HUES6 (cell line): ENCODE data around the gene PPARG.
"Not testable (repeated sequence)": the region's sequence is repeated elsewhere in the genome, so short reads cannot be mapped to it uniquely, and the experiment has no call there.

Experiments
- H3K27ac ChIP-seq: 2 replicates; pipeline ENCODE4 v1.7.0; 2013; ENCODE audit warnings: low read depth, mild to moderate bottlenecking, low read length, inconsistent platforms
- H3K27me3 ChIP-seq: 2 replicates; pipeline ENCODE4 v1.6.1; 2013; ENCODE audit warnings: low read length; ENCODE audit not compliant: control insufficient read depth, insufficient read depth
- H3K36me3 ChIP-seq: 2 replicates; pipeline ENCODE4 v1.6.1; 2013; ENCODE audit warnings: low read length; ENCODE audit not compliant: control insufficient read depth, insufficient read depth
- H3K4me1 ChIP-seq: 2 replicates; pipeline ENCODE4 v1.6.1; 2013; ENCODE audit warnings: low read length; ENCODE audit not compliant: control insufficient read depth, insufficient read depth
- H3K4me3 ChIP-seq: 2 replicates; pipeline ENCODE4 v1.5.1; 2013; ENCODE audit warnings: low read depth, low read length
- H3K9ac ChIP-seq: one replicate; pipeline ENCODE4 v1.6.1; 2013; ENCODE audit warnings: mild to moderate bottlenecking, low read length
- H3K9me3 ChIP-seq: 2 replicates; pipeline ENCODE4 v1.6.1; 2013; ENCODE audit warnings: low read depth, low read length; ENCODE audit not compliant: control insufficient read depth, insufficient read depth

Gene PPARG

DNA sequence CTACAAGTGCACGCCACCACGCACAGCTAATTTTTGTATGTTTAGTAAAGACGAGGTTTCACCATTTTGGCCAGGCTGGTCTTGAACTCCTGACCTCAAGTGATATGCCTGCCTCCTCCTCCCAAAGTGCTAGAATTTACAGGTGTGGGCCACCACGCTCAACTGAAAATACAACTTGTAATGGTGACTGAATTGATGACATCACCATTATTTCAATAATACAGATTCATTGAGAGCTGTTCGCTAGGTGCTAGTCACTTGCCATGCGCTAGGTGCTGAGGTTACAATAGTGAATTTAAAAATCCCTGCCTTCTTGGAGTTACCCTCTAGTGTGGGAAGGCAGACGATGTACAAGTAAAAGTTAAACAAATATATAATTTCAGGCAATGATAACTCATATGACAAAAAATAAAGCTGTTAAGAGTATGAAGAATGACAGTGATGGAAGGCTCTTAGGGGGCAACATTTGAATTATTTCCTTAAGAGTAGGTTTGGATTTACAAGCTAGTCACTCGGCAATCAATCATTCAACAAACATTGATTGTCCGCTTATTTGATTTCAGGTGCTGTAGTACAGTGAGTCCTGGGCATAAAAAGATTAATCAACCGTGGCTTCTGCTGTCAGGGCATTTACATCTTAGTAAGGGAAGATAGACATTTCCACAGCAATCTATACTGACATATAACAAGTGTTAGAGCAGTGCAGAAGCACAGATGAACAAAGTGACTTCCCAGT lies 9.1 kb upstream of the PPARG start:
- Histone ChIP-seq H3K36me3 (no peaks in the 10 kb centered on the region), H3K4me3 (no peak overlapping the region), H3K9me3 (no peaks in the 10 kb centered on the region), H3K9ac (no peak overlapping the region), H3K27me3 (no peaks in the 10 kb centered on the region), H3K4me1 (no peaks in the 10 kb centered on the region), H3K27ac (no peak overlapping the region)

GRCh38 chr3:12280357-12280806 lies 8.5 kb upstream of the PPARG start:
- Histone ChIP-seq H3K9ac (no peak overlapping the region), H3K27ac (no peak overlapping the region), H3K4me3 (no peak overlapping the region), H3K4me1 (no peaks in the 10 kb centered on the region), H3K9me3 (no peaks in the 10 kb centered on the region), H3K27me3 (peaks cover 6% of the 10 kb centered on the region; the same call in 1 of the 2 replicates), H3K36me3 (no peaks in the 10 kb centered on the region)

DNA sequence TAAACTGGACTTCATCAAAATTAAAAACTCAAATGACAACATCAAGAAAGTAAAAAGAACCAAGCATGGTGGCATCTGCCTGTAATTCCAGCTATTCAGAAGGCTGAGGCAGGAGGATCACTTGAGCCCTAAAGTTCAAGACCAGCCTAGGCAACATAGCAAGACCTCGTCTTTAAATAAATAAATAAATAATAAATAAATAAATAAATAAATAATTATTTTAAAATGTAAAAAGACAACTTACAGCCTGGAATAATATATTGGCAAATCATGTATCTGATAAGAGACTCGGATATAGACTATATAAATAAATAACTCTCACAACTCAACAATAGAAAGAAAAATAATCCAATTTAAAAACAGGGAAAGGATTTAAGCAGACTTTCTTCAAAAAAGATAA lies 4.3 kb upstream of the PPARG start:
- Histone ChIP-seq H3K9ac (no peak overlapping the region), H3K4me3 (no peak overlapping the region), H3K27me3 (peaks cover 45% of the 10 kb centered on the region), H3K36me3 (no peaks in the 10 kb centered on the region), H3K9me3 (no peaks in the 10 kb centered on the region), H3K27ac (no peak overlapping the region), H3K4me1 (no peaks in the 10 kb centered on the region)

- no peaks in the 10 kb centered on the region for H3K9me3 ChIP-seq
- H3K27ac ChIP-seq: no peak overlapping the region
- no peak overlapping the region for H3K4me3 ChIP-seq
- H3K4me1 ChIP-seq: no peaks in the 10 kb centered on the region
- no peak overlapping the region for H3K9ac ChIP-seq
- H3K36me3 ChIP-seq: no peaks in the 10 kb centered on the region
- peaks cover 50% of the 10 kb centered on the region for H3K27me3 ChIP-seq
These were observed 3.8 kb upstream of the PPARG start for GRCh38 chr3:12285003-12285555.

DNA sequence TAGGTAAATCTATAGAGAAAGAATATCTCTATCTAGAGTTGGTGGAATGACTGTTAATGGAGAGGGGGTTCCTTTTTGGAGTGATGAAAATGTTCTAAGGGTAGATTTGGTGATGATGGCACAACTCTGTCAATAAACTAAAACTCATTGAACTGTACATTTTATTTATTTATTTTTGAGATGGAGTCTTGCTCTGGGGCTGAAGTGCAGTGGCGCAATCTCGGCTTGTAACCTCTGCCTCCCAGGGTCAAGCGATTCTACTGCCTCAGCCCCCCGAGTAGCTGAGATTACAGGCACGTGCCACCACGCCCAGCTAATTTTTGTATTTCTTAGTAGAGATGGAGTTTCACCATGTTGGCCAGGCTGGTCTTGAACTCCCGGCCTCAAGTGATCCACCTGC lies 3.1 kb upstream of the PPARG start:
- not testable (repeated sequence) for H3K36me3 ChIP-seq, H3K4me3 ChIP-seq, H3K9ac ChIP-seq, H3K27ac ChIP-seq, H3K4me1 ChIP-seq, H3K9me3 ChIP-seq
- peaks cover 56% of the 10 kb centered on the region for H3K27me3 ChIP-seq

GRCh38 chr3:12286504-12286903 lies 2.4 kb upstream of the PPARG start:
- peaks cover 63% of the 10 kb centered on the region for H3K27me3 ChIP-seq
- no peaks in the 10 kb centered on the region for H3K36me3 ChIP-seq
- no peaks in the 10 kb centered on the region for H3K4me1 ChIP-seq
- no peak overlapping the region for H3K9ac ChIP-seq
- no peak overlapping the region for H3K27ac ChIP-seq
- no peaks in the 10 kb centered on the region for H3K9me3 ChIP-seq
- H3K4me3 ChIP-seq: no peak overlapping the region

- Histone ChIP-seq H3K4me1 (no peaks in the 10 kb centered on the region), H3K27me3 (peaks cover 68% of the 10 kb centered on the region), H3K4me3 (peak overlapping the region; percentile 60), H3K36me3 (no peaks in the 10 kb centered on the region), H3K27ac (no peak overlapping the region), H3K9ac (peak overlapping the region; percentile 7), H3K9me3 (no peaks in the 10 kb centered on the region)
These were observed 1.7 kb upstream of the PPARG start for GRCh38 chr3:12286927-12287726.

DNA sequence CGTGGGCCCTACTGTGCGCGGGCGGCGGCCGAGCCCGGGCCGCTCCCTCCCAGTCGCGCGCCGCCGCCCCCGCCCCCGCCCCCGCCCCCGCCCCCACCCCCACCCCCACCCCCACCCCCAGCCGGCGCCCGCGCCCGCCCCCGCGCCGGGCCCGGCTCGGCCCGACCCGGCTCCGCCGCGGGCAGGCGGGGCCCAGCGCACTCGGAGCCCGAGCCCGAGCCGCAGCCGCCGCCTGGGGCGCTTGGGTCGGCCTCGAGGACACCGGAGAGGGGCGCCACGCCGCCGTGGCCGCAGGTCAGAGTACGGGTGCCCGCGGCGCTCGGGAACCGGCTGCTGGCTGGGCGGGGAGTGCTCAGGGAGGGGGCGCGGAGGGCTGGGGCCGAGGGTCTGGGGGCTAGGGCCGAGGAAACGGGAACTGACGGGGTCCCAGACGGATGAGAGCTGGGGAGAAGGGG lies 1.1 kb upstream of the PPARG start:
- Histone ChIP-seq H3K9ac (no peak overlapping the region), H3K27ac (no peak overlapping the region), H3K27me3 (peaks cover 74% of the 10 kb centered on the region), H3K4me3 (peak overlapping the region; percentile 71), H3K36me3 (no peaks in the 10 kb centered on the region), H3K9me3 (no peaks in the 10 kb centered on the region), H3K4me1 (no peaks in the 10 kb centered on the region)

DNA sequence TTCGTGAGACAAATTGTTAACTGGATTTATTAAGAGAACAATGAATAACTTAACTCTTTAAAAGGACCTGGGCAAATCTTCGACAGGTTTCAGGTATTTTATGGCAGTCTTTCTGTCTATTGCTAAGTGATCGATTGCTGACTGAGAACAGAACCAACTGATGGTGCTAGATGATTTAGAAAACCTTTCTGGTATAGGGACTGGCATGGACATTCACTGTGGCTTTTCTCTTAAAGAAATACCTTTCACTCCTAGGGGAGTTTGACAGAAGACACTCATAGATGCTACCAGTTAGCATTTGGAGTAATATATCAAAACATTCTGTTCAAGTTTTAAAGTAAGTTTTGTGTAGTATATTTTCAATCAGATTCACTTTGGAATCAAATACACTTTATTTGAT lies 654 bp downstream of the PPARG start:
- H3K4me1 ChIP-seq: peaks cover 7% of the 10 kb centered on the region
- no peak overlapping the region for H3K4me3 ChIP-seq
- no peaks in the 10 kb centered on the region for H3K36me3 ChIP-seq
- H3K9me3 ChIP-seq: no peaks in the 10 kb centered on the region
- peaks cover 82% of the 10 kb centered on the region for H3K27me3 ChIP-seq
- no peak overlapping the region for H3K27ac ChIP-seq
- no peak overlapping the region for H3K9ac ChIP-seq

GRCh38 chr3:12292770-12293169 lies 3.9 kb downstream of the PPARG start:
- H3K4me3 ChIP-seq: no peak overlapping the region
- no peak overlapping the region for H3K9ac ChIP-seq
- H3K9me3 ChIP-seq: no peaks in the 10 kb centered on the region
- peaks cover 7% of the 10 kb centered on the region for H3K4me1 ChIP-seq
- no peak overlapping the region for H3K27ac ChIP-seq
- peaks cover 54% of the 10 kb centered on the region for H3K27me3 ChIP-seq
- no peaks in the 10 kb centered on the region for H3K36me3 ChIP-seq
